ENCODE data around the gene BTAF1.

GRCh38 chr10:91944880-91945630 lies 21.5 kb downstream of the BTAF1 start:
- TF ChIP-seq, protein P1, sequence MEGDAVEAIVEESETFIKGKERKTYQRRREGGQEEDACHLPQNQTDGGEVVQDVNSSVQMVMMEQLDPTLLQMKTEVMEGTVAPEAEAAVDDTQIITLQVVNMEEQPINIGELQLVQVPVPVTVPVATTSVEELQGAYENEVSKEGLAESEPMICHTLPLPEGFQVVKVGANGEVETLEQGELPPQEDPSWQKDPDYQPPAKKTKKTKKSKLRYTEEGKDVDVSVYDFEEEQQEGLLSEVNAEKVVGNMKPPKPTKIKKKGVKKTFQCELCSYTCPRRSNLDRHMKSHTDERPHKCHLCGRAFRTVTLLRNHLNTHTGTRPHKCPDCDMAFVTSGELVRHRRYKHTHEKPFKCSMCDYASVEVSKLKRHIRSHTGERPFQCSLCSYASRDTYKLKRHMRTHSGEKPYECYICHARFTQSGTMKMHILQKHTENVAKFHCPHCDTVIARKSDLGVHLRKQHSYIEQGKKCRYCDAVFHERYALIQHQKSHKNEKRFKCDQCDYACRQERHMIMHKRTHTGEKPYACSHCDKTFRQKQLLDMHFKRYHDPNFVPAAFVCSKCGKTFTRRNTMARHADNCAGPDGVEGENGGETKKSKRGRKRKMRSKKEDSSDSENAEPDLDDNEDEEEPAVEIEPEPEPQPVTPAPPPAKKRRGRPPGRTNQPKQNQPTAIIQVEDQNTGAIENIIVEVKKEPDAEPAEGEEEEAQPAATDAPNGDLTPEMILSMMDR (optimal IDR thresholded peaks at IDR 0.05 in 1 of 3, IDR thresholded peaks at IDR 0.05 in 1 of 3, conservative IDR thresholded peaks at IDR 0.05 in 1 of 3; ENCODE audit: extremely low read depth in 1 of 3, insufficient read depth in 2 of 3, low read length in 3 of 3) = no peak
- TF ChIP-seq EZH2 (IDR thresholded peaks at IDR 0.05; ENCODE audit: low read length) = no peak

Data from keratinocyte (primary cell).